IMR-90 (cell line): ENCODE results near the gene CRYBG2. TPM values are rescaled to one million over a fixed set of nuclear protein-coding genes. Genes with fewer than 3 reads are reported as not detected.

Experiments used
- ATAC-seq: fragments of 200-7000 bp; cut with Tn5 transposase; 2 replicates; pipeline ENCODE4 v1.9.1; 2020; ENCODE audit warnings: low read depth, mild to moderate bottlenecking, moderate library complexity
- BruUV-seq: library from RNA; stranded (reverse); fragments of 400-500 nt; replicated peaks from 2 replicates; lab custom pipeline; 2021; lab: Mats Ljungman, UMichigan
- CTCF ChIA-PET: fragments of 300-600 bp; formaldehyde crosslinking; extraction: SDS; loops from one replicate; lab custom pipeline; 2021; ENCODE audit warnings: antibody characterized with exemption; lab: Yijun Ruan, JAX
- POLR2A ChIA-PET: fragments of 300-600 bp; sonication (Branson Sonifier 250); formaldehyde crosslinking; loops from one replicate; lab custom pipeline; 2022; ENCODE audit warnings: antibody characterized with exemption; ENCODE audit not compliant: unreplicated experiment; lab: Charles Lee
- DNase-seq: peaks from one replicate; pipeline ENCODE4 v3.0.0; 2013
- H2AFZ ChIP-seq: replicated peaks from 2 replicates; pipeline ENCODE3; 2013; ENCODE audit warnings: low read length, mild to moderate bottlenecking; ENCODE audit not compliant: poor library complexity
- H2AK5ac ChIP-seq: 2 replicates; pipeline ENCODE4 v1.6.1; 2013; ENCODE audit warnings: low read depth, low read length, inconsistent platforms
- H2AK9ac ChIP-seq: replicated peaks from 2 replicates; pipeline ENCODE3; 2013; ENCODE audit warnings: mild to moderate bottlenecking, low read depth, low read length, moderate library complexity; ENCODE audit not compliant: poor library complexity
- H2BK120ac ChIP-seq: 2 replicates; pipeline ENCODE4 v1.6.1; 2013; ENCODE audit warnings: low read depth, low read length, inconsistent platforms
- H2BK15ac ChIP-seq: 3 replicates; pipeline ENCODE4 v1.6.1; 2013; ENCODE audit warnings: low read depth, low read length, inconsistent platforms
- H2BK20ac ChIP-seq: 2 replicates; pipeline ENCODE4 v1.6.1; 2013; ENCODE audit warnings: low read depth, mild to moderate bottlenecking, inconsistent platforms, low read length, moderate library complexity
- H2BK5ac ChIP-seq: 2 replicates; pipeline ENCODE4 v1.6.1; 2013; ENCODE audit warnings: mild to moderate bottlenecking, low read depth, low read length, inconsistent platforms; ENCODE audit not compliant: poor library complexity, severe bottlenecking
- H3K14ac ChIP-seq: replicated peaks from 2 replicates; pipeline ENCODE4 v1.6.1; 2013; ENCODE audit warnings: low read depth, low read length, inconsistent platforms
- H3K18ac ChIP-seq: 2 replicates; pipeline ENCODE4 v1.6.1; 2013; ENCODE audit warnings: low read depth, low read length, control low read depth
- H3K23ac ChIP-seq: 2 replicates; pipeline ENCODE4 v1.6.1; 2013; ENCODE audit warnings: low read depth, low read length, inconsistent platforms
- H3K27ac ChIP-seq: 2 replicates; pipeline ENCODE4 v1.5.1; 2013; ENCODE audit warnings: mild to moderate bottlenecking, control low read depth, low read length; ENCODE audit not compliant: insufficient read depth
- H3K27me3 ChIP-seq: 2 replicates; pipeline ENCODE4 v1.6.1; 2013; ENCODE audit warnings: low read length; ENCODE audit not compliant: control insufficient read depth, insufficient read depth
- H3K36me3 ChIP-seq: 2 replicates; pipeline ENCODE4 v1.6.1; 2013; ENCODE audit warnings: low read length, mixed read lengths; ENCODE audit not compliant: control insufficient read depth, insufficient read depth
- H3K4ac ChIP-seq: 2 replicates; pipeline ENCODE4 v1.6.1; 2013; ENCODE audit warnings: low read depth, low read length, inconsistent platforms
- H3K4me1 ChIP-seq: 2 replicates; pipeline ENCODE4 v1.6.1; 2013; ENCODE audit warnings: low read length, mixed read lengths; ENCODE audit not compliant: control insufficient read depth, insufficient read depth
- H3K4me2 ChIP-seq: 2 replicates; pipeline ENCODE4 v1.6.1; 2013; ENCODE audit warnings: low read depth, mild to moderate bottlenecking, control low read depth, low read length, moderate library complexity
- H3K4me3 ChIP-seq: 2 replicates; pipeline ENCODE4 v1.5.1; 2013; ENCODE audit warnings: low read depth, mild to moderate bottlenecking, control low read depth, low read length, moderate library complexity; ENCODE audit not compliant: insufficient read depth
- H3K56ac ChIP-seq: 2 replicates; pipeline ENCODE4 v1.6.1; 2013; ENCODE audit warnings: low read length, inconsistent platforms; ENCODE audit not compliant: insufficient read depth; ENCODE audit errors: extremely low read depth
- H3K79me1 ChIP-seq, 2 experiments: 2 replicates each; pipeline ENCODE4 v1.6.1; 2013; ENCODE audit warnings: low read length in 2 of 2, inconsistent platforms in 1 of 2, low read depth in 1 of 2
- H3K9ac ChIP-seq: 2 replicates; pipeline ENCODE4 v1.6.1; 2013; ENCODE audit warnings: low read depth, low read length, control low read depth
- H3K9me1 ChIP-seq: 2 replicates; pipeline ENCODE4 v1.6.1; 2013; ENCODE audit warnings: low read length, inconsistent platforms; ENCODE audit not compliant: insufficient read depth
- H3K9me3 ChIP-seq: 2 replicates; pipeline ENCODE4 v1.6.1; 2013; ENCODE audit warnings: low read length; ENCODE audit not compliant: control insufficient read depth, insufficient read depth
- H4K20me1 ChIP-seq: 2 replicates; pipeline ENCODE4 v1.6.1; 2013; ENCODE audit warnings: low read length, inconsistent platforms; ENCODE audit not compliant: insufficient read depth
- H4K5ac ChIP-seq: 2 replicates; pipeline ENCODE4 v1.6.1; 2013; ENCODE audit warnings: mild to moderate bottlenecking, low read depth, low read length, control low read depth
- H4K8ac ChIP-seq, 2 experiments: 2 replicates each; pipeline ENCODE4 v1.6.1; 2013; ENCODE audit warnings: low read depth in 2 of 2, low read length in 2 of 2, control low read depth in 1 of 2, inconsistent platforms in 1 of 2
- H4K91ac ChIP-seq: 2 replicates; pipeline ENCODE4 v1.6.1; 2013; ENCODE audit warnings: low read depth, low read length, inconsistent platforms; ENCODE audit not compliant: insufficient read depth
- CHD1 ChIP-seq: IDR thresholded peaks from 2 replicates; pipeline ENCODE4 v1.6.1; 2012; ENCODE audit warnings: low read depth, low read length, improper control_type of control experiment
- WGBS, 2 experiments: methylation state at CpG; one replicate each; pipeline versions ENCODE4 v1.1.5 to v1.1.7; 2013; ENCODE audit warnings: missing lambda C conversion rate in 2 of 2; ENCODE audit not compliant: insufficient read length in 1 of 2; ENCODE audit errors: extremely low coverage in 2 of 2; 5-methylcytosine and 5-hydroxymethylcytosine counted together
- dilution Hi-C: fragments of 300-500 bp; cut with HindIII; formaldehyde crosslinking; loops from one replicate; pipeline ENCODE4 v1.14.3; 2018; ENCODE audit warnings: low sequenced_read_pairs; ENCODE audit not compliant: unreplicated experiment
- in situ Hi-C: fragments of 300-500 bp; cut with MboI; formaldehyde crosslinking; loops from 3 replicates; pipeline ENCODE4 v1.14.3; 2019; ENCODE audit warnings: low sequenced_read_pairs, inconsistent platforms, mixed read lengths
- intact Hi-C: fragments of 100-400 bp; cut with micrococcal nuclease; formaldehyde crosslinking; loops from 2 replicates; pipeline ENCODE4 v1.10.0; 2022
- polyA plus RNA-seq, 3 experiments: library from polyadenylated mRNA; depleted of rRNA; stranded (reverse); fragments of >200 nt; gene quantifications; 2 replicates each; pipeline ENCODE4 v1.2.3, GENCODE V29; 2012; ENCODE audit warnings: low replicate concordance in 1 of 3
- total RNA-seq: library from RNA; depleted of rRNA; stranded (reverse); fragments of >200 nt; gene quantifications from 2 replicates; pipeline ENCODE4 v1.2.3, GENCODE V29; 2012

Gene CRYBG2
- total and polyA plus RNA-seq, 2 of the 4 experiments (the other 2 are of a cell fraction), result not detected

GRCh38 chr1:26376050-26376449 is 22.1 kb upstream of the CRYBG2 start:
- no peak overlapping the region for H3K4ac ChIP-seq
- H2BK120ac ChIP-seq, result no peak overlapping the region
- H3K79me1 ChIP-seq, result no peaks in the 10 kb centered on the region
- no peak overlapping the region for H3K23ac ChIP-seq
- H3K56ac ChIP-seq, result no peak overlapping the region
- DNase-seq, result no peak
- no peaks in the 10 kb centered on the region for H3K36me3 ChIP-seq
- peaks cover 7% of the 10 kb centered on the region for H3K9me1 ChIP-seq
- intact Hi-C loops, result no loop called here
- no peaks in the 10 kb centered on the region for H4K20me1 ChIP-seq
- no peak overlapping the region for H3K18ac ChIP-seq
- H3K9ac ChIP-seq, result no peak overlapping the region
- no peak overlapping the region for H2AK9ac ChIP-seq
- no peak overlapping the region for H4K91ac ChIP-seq
- no peaks in the 10 kb centered on the region for H3K27me3 ChIP-seq
- H4K8ac ChIP-seq, result no peak overlapping the region
- H3K9me3 ChIP-seq, result peaks cover 2% of the 10 kb centered on the region
- no peak overlapping the region for H4K5ac ChIP-seq
- ChIA-PET CTCF (no interaction called here), POLR2A (no interaction called here)
- no peak overlapping the region for H2BK15ac ChIP-seq
- no peak overlapping the region for H3K14ac ChIP-seq
- in situ Hi-C loops, result no loop called here
- H2BK5ac ChIP-seq, result no peak overlapping the region
- no peak overlapping the region for H2BK20ac ChIP-seq
- H3K4me1 ChIP-seq, result peaks cover 10% of the 10 kb centered on the region
- no peak overlapping the region for H2AK5ac ChIP-seq
- no peak for ATAC-seq
- no peak overlapping the region for H3K4me3 ChIP-seq
- no CpG with 5 or more reads among the region's 4 CpGs for WGBS, 2 experiments
- no peak overlapping the region for H3K27ac ChIP-seq
- BruUV-seq, result no TSS peak
- no peak overlapping the region for H3K4me2 ChIP-seq
- no peak overlapping the region for H2AFZ ChIP-seq
- dilution Hi-C loops, result no loop called here
- TF ChIP-seq CHD1, result no peak
